Measurements from ENCODE around the gene PUS1. TPM values are rescaled to one million over a fixed set of nuclear protein-coding genes. Genes with fewer than 3 reads are reported as not detected.

PUS1 gene
- total RNA-seq, 1 donor from 2014 or later = 33.7 TPM

- H3K27ac ChIP-seq (ENCODE audit: low read depth, low read length) = no peak overlapping the region
- H3K9me3 Mint-ChIP-seq (ENCODE audit: unreplicated experiment) = no peaks in the 10 kb centered on the region
- H3K4me3 Mint-ChIP-seq (ENCODE audit: unreplicated experiment) = no peak overlapping the region
- peaks cover 8% of the 10 kb centered on the region for H3K36me3 Mint-ChIP-seq (ENCODE audit: low read depth, unreplicated experiment)
- peaks cover 10% of the 10 kb centered on the region for H3K79me2 ChIP-seq (ENCODE audit: insufficient read depth, low read length)
- TF ChIP-seq EZH2 (IDR thresholded peaks at IDR 0.05; ENCODE audit: insufficient read depth, low read length) = no peak
- TF ChIP-seq, protein P1, sequence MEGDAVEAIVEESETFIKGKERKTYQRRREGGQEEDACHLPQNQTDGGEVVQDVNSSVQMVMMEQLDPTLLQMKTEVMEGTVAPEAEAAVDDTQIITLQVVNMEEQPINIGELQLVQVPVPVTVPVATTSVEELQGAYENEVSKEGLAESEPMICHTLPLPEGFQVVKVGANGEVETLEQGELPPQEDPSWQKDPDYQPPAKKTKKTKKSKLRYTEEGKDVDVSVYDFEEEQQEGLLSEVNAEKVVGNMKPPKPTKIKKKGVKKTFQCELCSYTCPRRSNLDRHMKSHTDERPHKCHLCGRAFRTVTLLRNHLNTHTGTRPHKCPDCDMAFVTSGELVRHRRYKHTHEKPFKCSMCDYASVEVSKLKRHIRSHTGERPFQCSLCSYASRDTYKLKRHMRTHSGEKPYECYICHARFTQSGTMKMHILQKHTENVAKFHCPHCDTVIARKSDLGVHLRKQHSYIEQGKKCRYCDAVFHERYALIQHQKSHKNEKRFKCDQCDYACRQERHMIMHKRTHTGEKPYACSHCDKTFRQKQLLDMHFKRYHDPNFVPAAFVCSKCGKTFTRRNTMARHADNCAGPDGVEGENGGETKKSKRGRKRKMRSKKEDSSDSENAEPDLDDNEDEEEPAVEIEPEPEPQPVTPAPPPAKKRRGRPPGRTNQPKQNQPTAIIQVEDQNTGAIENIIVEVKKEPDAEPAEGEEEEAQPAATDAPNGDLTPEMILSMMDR (IDR thresholded peaks at IDR 0.05; ENCODE audit: insufficient read depth, low read depth, low read length) = no peak
- H3K4me1 ChIP-seq (ENCODE audit: insufficient read depth, low read length) = peaks cover 21% of the 10 kb centered on the region
- H3K27me3 Mint-ChIP-seq (ENCODE audit: low read depth, unreplicated experiment) = no peaks in the 10 kb centered on the region
- H3K4me3 ChIP-seq (ENCODE audit: insufficient read depth, low read depth, low read length) = no peak overlapping the region
- H3K36me3 ChIP-seq (ENCODE audit: insufficient read depth, low read length) = no peaks in the 10 kb centered on the region
- H3K9me3 ChIP-seq (ENCODE audit: insufficient read depth, low read depth, low read length) = no peaks in the 10 kb centered on the region
- no peak overlapping the region for H3K4me2 ChIP-seq (ENCODE audit: low read length)
- peaks cover 32% of the 10 kb centered on the region for H4K20me1 ChIP-seq (ENCODE audit: insufficient read depth, low read length)
- H2AFZ ChIP-seq (ENCODE audit: low read depth, low read length) = no peak overlapping the region
- FAIRE-seq (no peak), DNase-seq (ENCODE audit: low read depth) (no peak)
- H3K4me1 Mint-ChIP-seq (ENCODE audit: low read depth, unreplicated experiment) = peaks cover 12% of the 10 kb centered on the region
- no peak overlapping the region for H3K9ac ChIP-seq (ENCODE audit: low read length)
- no peak overlapping the region for H3K27ac Mint-ChIP-seq (ENCODE audit: unreplicated experiment)
- no peaks in the 10 kb centered on the region for H3K27me3 ChIP-seq (ENCODE audit: insufficient read depth, low read length)
Measured at GRCh38 chr12:131910302-131911027, 18.6 kb upstream of the PUS1 start.

DNA sequence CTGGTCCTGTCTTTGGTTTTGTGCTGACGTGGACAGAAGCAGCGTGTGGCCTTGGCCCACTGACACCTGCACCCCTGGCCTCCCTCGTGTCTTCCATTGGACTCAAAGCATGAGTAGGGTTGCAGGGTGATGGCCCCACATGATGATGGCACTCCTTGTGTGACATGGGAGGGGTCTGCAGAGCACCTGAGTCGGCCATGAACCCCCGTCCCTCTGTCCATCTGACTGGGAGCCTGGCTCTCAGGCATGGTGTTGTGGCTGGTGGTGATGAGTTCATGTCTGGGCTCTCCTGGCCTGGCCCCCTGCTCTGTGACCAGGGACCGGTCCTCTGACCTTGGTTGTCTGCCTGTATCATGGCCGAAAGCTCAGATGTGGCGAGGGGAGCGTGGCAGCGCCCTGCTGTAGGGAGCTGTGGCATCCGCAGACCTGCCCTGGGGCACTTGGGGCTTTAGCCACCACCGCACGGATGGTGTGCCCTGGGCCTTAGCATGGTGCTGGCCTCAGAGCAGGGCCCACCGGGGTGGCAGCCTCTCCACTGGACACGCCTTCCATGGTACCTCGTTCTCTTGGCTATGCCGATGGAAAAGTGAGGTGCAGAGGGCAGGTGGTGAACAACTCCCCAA, 17.9 kb upstream of the PUS1 start:
- FAIRE-seq = no peak
- H3K9me3 Mint-ChIP-seq (ENCODE audit: unreplicated experiment) = no peaks in the 10 kb centered on the region

More for the DNA sequence above, 17.9 kb upstream of the PUS1 start:
- Histone ChIP-seq H3K9me3 (ENCODE audit: insufficient read depth, low read depth, low read length) (no peaks in the 10 kb centered on the region), H3K36me3 (ENCODE audit: insufficient read depth, low read length) (no peaks in the 10 kb centered on the region), H3K4me3 (ENCODE audit: insufficient read depth, low read depth, low read length) (no peak overlapping the region), H3K27me3 (ENCODE audit: insufficient read depth, low read length) (no peaks in the 10 kb centered on the region), H3K4me2 (ENCODE audit: low read length) (no peak overlapping the region), H3K79me2 (ENCODE audit: insufficient read depth, low read length) (peaks cover 5% of the 10 kb centered on the region), H3K27ac (ENCODE audit: low read depth, low read length) (no peak overlapping the region), H3K4me1 (ENCODE audit: insufficient read depth, low read length) (peaks cover 21% of the 10 kb centered on the region), H2AFZ (ENCODE audit: low read depth, low read length) (no peak overlapping the region), H3K9ac (ENCODE audit: low read length) (no peak overlapping the region), H4K20me1 (ENCODE audit: insufficient read depth, low read length) (peaks cover 25% of the 10 kb centered on the region)
- no peaks in the 10 kb centered on the region for H3K27me3 Mint-ChIP-seq (ENCODE audit: low read depth, unreplicated experiment)
- peaks cover 8% of the 10 kb centered on the region for H3K36me3 Mint-ChIP-seq (ENCODE audit: low read depth, unreplicated experiment)
- DNase-seq (ENCODE audit: low read depth) = no peak
- H3K27ac Mint-ChIP-seq (ENCODE audit: unreplicated experiment) = no peak overlapping the region
- H3K4me3 Mint-ChIP-seq (ENCODE audit: unreplicated experiment) = no peak overlapping the region
- H3K4me1 Mint-ChIP-seq (ENCODE audit: low read depth, unreplicated experiment) = peaks cover 12% of the 10 kb centered on the region
- TF ChIP-seq, protein P1 (IDR thresholded peaks at IDR 0.05; ENCODE audit: insufficient read depth, low read depth, low read length) = no peak
- TF ChIP-seq EZH2 (IDR thresholded peaks at IDR 0.05; ENCODE audit: insufficient read depth, low read length) = no peak

Data from astrocyte (in vitro differentiated cells and primary cell).